IMR-90 (cell line): ENCODE results near the gene PRAME. TPM values are rescaled to one million over a fixed set of nuclear protein-coding genes. Genes with fewer than 3 reads are reported as not detected.

Experiments
- ATAC-seq: fragments of 200-7000 bp; cut with Tn5 transposase; 2 replicates; pipeline ENCODE4 v1.9.1; 2020; ENCODE audit warnings: low read depth, mild to moderate bottlenecking, moderate library complexity
- BruUV-seq: library from RNA; stranded (reverse); fragments of 400-500 nt; replicated peaks from 2 replicates; lab custom pipeline; 2021; lab: Mats Ljungman, UMichigan
- CTCF ChIA-PET: fragments of 300-600 bp; formaldehyde crosslinking; extraction: SDS; loops from one replicate; lab custom pipeline; 2021; ENCODE audit warnings: antibody characterized with exemption; lab: Yijun Ruan, JAX
- POLR2A ChIA-PET: fragments of 300-600 bp; sonication (Branson Sonifier 250); formaldehyde crosslinking; loops from one replicate; lab custom pipeline; 2022; ENCODE audit warnings: antibody characterized with exemption; ENCODE audit not compliant: unreplicated experiment; lab: Charles Lee
- DNase-seq: peaks from one replicate; pipeline ENCODE4 v3.0.0; 2013
- H2AFZ ChIP-seq: replicated peaks from 2 replicates; pipeline ENCODE3; 2013; ENCODE audit warnings: low read length, mild to moderate bottlenecking; ENCODE audit not compliant: poor library complexity
- H2AK5ac ChIP-seq: 2 replicates; pipeline ENCODE4 v1.6.1; 2013; ENCODE audit warnings: low read depth, low read length, inconsistent platforms
- H2AK9ac ChIP-seq: replicated peaks from 2 replicates; pipeline ENCODE3; 2013; ENCODE audit warnings: mild to moderate bottlenecking, low read depth, low read length, moderate library complexity; ENCODE audit not compliant: poor library complexity
- H2BK120ac ChIP-seq: 2 replicates; pipeline ENCODE4 v1.6.1; 2013; ENCODE audit warnings: low read depth, low read length, inconsistent platforms
- H2BK15ac ChIP-seq: 3 replicates; pipeline ENCODE4 v1.6.1; 2013; ENCODE audit warnings: low read depth, low read length, inconsistent platforms
- H2BK20ac ChIP-seq: 2 replicates; pipeline ENCODE4 v1.6.1; 2013; ENCODE audit warnings: low read depth, mild to moderate bottlenecking, inconsistent platforms, low read length, moderate library complexity
- H2BK5ac ChIP-seq: 2 replicates; pipeline ENCODE4 v1.6.1; 2013; ENCODE audit warnings: mild to moderate bottlenecking, low read depth, low read length, inconsistent platforms; ENCODE audit not compliant: poor library complexity, severe bottlenecking
- H3K14ac ChIP-seq: replicated peaks from 2 replicates; pipeline ENCODE4 v1.6.1; 2013; ENCODE audit warnings: low read depth, low read length, inconsistent platforms
- H3K18ac ChIP-seq: 2 replicates; pipeline ENCODE4 v1.6.1; 2013; ENCODE audit warnings: low read depth, low read length, control low read depth
- H3K23ac ChIP-seq: 2 replicates; pipeline ENCODE4 v1.6.1; 2013; ENCODE audit warnings: low read depth, low read length, inconsistent platforms
- H3K27ac ChIP-seq: 2 replicates; pipeline ENCODE4 v1.5.1; 2013; ENCODE audit warnings: mild to moderate bottlenecking, control low read depth, low read length; ENCODE audit not compliant: insufficient read depth
- H3K27me3 ChIP-seq: 2 replicates; pipeline ENCODE4 v1.6.1; 2013; ENCODE audit warnings: low read length; ENCODE audit not compliant: control insufficient read depth, insufficient read depth
- H3K36me3 ChIP-seq: 2 replicates; pipeline ENCODE4 v1.6.1; 2013; ENCODE audit warnings: low read length, mixed read lengths; ENCODE audit not compliant: control insufficient read depth, insufficient read depth
- H3K4ac ChIP-seq: 2 replicates; pipeline ENCODE4 v1.6.1; 2013; ENCODE audit warnings: low read depth, low read length, inconsistent platforms
- H3K4me1 ChIP-seq: 2 replicates; pipeline ENCODE4 v1.6.1; 2013; ENCODE audit warnings: low read length, mixed read lengths; ENCODE audit not compliant: control insufficient read depth, insufficient read depth
- H3K4me2 ChIP-seq: 2 replicates; pipeline ENCODE4 v1.6.1; 2013; ENCODE audit warnings: low read depth, mild to moderate bottlenecking, control low read depth, low read length, moderate library complexity
- H3K4me3 ChIP-seq: 2 replicates; pipeline ENCODE4 v1.5.1; 2013; ENCODE audit warnings: low read depth, mild to moderate bottlenecking, control low read depth, low read length, moderate library complexity; ENCODE audit not compliant: insufficient read depth
- H3K56ac ChIP-seq: 2 replicates; pipeline ENCODE4 v1.6.1; 2013; ENCODE audit warnings: low read length, inconsistent platforms; ENCODE audit not compliant: insufficient read depth; ENCODE audit errors: extremely low read depth
- H3K79me1 ChIP-seq, 2 experiments: 2 replicates each; pipeline ENCODE4 v1.6.1; 2013; ENCODE audit warnings: low read length in 2 of 2, inconsistent platforms in 1 of 2, low read depth in 1 of 2
- H3K9ac ChIP-seq: 2 replicates; pipeline ENCODE4 v1.6.1; 2013; ENCODE audit warnings: low read depth, low read length, control low read depth
- H3K9me1 ChIP-seq: 2 replicates; pipeline ENCODE4 v1.6.1; 2013; ENCODE audit warnings: low read length, inconsistent platforms; ENCODE audit not compliant: insufficient read depth
- H3K9me3 ChIP-seq: 2 replicates; pipeline ENCODE4 v1.6.1; 2013; ENCODE audit warnings: low read length; ENCODE audit not compliant: control insufficient read depth, insufficient read depth
- H4K20me1 ChIP-seq: 2 replicates; pipeline ENCODE4 v1.6.1; 2013; ENCODE audit warnings: low read length, inconsistent platforms; ENCODE audit not compliant: insufficient read depth
- H4K5ac ChIP-seq: 2 replicates; pipeline ENCODE4 v1.6.1; 2013; ENCODE audit warnings: mild to moderate bottlenecking, low read depth, low read length, control low read depth
- H4K8ac ChIP-seq, 2 experiments: 2 replicates each; pipeline ENCODE4 v1.6.1; 2013; ENCODE audit warnings: low read depth in 2 of 2, low read length in 2 of 2, control low read depth in 1 of 2, inconsistent platforms in 1 of 2
- H4K91ac ChIP-seq: 2 replicates; pipeline ENCODE4 v1.6.1; 2013; ENCODE audit warnings: low read depth, low read length, inconsistent platforms; ENCODE audit not compliant: insufficient read depth
- CEBPB ChIP-seq: IDR thresholded peaks from 2 replicates; pipeline ENCODE4 v1.6.1; 2012; ENCODE audit warnings: low read depth, low read length, improper control_type of control experiment
- FOS ChIP-seq: fragments of 150-350 bp; IDR thresholded peaks from 2 replicates; pipeline ENCODE4 v1.6.1; 2016; ENCODE audit warnings: low read depth, low read length
- RCOR1 ChIP-seq: IDR thresholded peaks from 2 replicates; pipeline ENCODE4 v1.6.1; 2012; ENCODE audit warnings: mild to moderate bottlenecking, low read length, improper control_type of control experiment; ENCODE audit not compliant: insufficient replicate concordance
- WGBS, 2 experiments: methylation state at CpG; one replicate each; pipeline versions ENCODE4 v1.1.5 to v1.1.7; 2013; ENCODE audit warnings: missing lambda C conversion rate in 2 of 2; ENCODE audit not compliant: insufficient read length in 1 of 2; ENCODE audit errors: extremely low coverage in 2 of 2; 5-methylcytosine and 5-hydroxymethylcytosine counted together
- dilution Hi-C: fragments of 300-500 bp; cut with HindIII; formaldehyde crosslinking; loops from one replicate; pipeline ENCODE4 v1.14.3; 2018; ENCODE audit warnings: low sequenced_read_pairs; ENCODE audit not compliant: unreplicated experiment
- in situ Hi-C: fragments of 300-500 bp; cut with MboI; formaldehyde crosslinking; loops from 3 replicates; pipeline ENCODE4 v1.14.3; 2019; ENCODE audit warnings: low sequenced_read_pairs, inconsistent platforms, mixed read lengths
- intact Hi-C: fragments of 100-400 bp; cut with micrococcal nuclease; formaldehyde crosslinking; loops from 2 replicates; pipeline ENCODE4 v1.10.0; 2022
- polyA plus RNA-seq, 3 experiments: library from polyadenylated mRNA; depleted of rRNA; stranded (reverse); fragments of >200 nt; gene quantifications; 2 replicates each; pipeline ENCODE4 v1.2.3, GENCODE V29; 2012; ENCODE audit warnings: low replicate concordance in 1 of 3
- total RNA-seq: library from RNA; depleted of rRNA; stranded (reverse); fragments of >200 nt; gene quantifications from 2 replicates; pipeline ENCODE4 v1.2.3, GENCODE V29; 2012
- TF ChIP-seq, protein P1 (sequence below): conservative IDR thresholded peaks from 2 replicates; pipeline ENCODE4 v1.5.1; 2012; ENCODE audit warnings: mild to moderate bottlenecking, low read depth, low read length, improper control_type of control experiment
- TF ChIP-seq, protein P2 (sequence below): fragments of 150-350 bp; IDR thresholded peaks from 2 replicates; pipeline ENCODE4 v1.6.1; 2016; ENCODE audit warnings: low read depth, mild to moderate bottlenecking, low read length, moderate library complexity, borderline replicate concordance

The PRAME gene
- total and polyA plus RNA-seq, 2 of the 4 experiments (the other 2 are of a cell fraction), result not detected

DNA sequence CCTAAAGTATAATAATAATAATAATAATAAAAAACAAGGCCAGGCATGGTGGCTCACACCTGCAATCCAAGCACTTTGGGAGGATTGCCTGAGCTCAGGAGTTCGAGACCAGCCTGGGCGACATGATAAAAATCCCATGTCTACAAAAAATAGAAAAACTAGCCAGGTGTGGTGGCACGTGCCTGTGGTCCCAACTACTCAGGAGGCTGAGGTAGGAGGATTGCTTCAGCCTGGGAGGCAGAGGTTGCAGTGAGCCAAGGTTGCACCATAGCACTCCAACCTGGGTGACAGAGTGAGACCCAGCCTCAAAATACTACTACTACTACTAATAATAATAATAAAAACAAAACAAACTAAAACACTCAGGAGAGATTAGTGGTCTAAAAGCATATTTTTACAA is 23.4 kb downstream of the PRAME start:
- Histone ChIP-seq H3K4me3 (no peak overlapping the region), H2AK5ac (no peak overlapping the region), H2BK20ac (no peak overlapping the region), H3K79me1 (no peaks in the 10 kb centered on the region), H3K27ac (no peak overlapping the region), H3K4me2 (no peak overlapping the region), H3K9ac (no peak overlapping the region), H4K91ac (no peak overlapping the region), H3K27me3 (no peaks in the 10 kb centered on the region), H3K23ac (no peak overlapping the region), H3K9me3 (no peaks in the 10 kb centered on the region), H3K36me3 (no peaks in the 10 kb centered on the region), H2BK15ac (no peak overlapping the region), H4K20me1 (no peaks in the 10 kb centered on the region), H3K4me1 (no peaks in the 10 kb centered on the region), H4K8ac (no peak overlapping the region), H3K56ac (no peak overlapping the region), H3K9me1 (no peaks in the 10 kb centered on the region), H3K14ac (no peak overlapping the region), H3K18ac (no peak overlapping the region), H2BK120ac (no peak overlapping the region), H2BK5ac (no peak overlapping the region), H4K5ac (no peak overlapping the region), H3K4ac (no peak overlapping the region), H2AK9ac (no peak overlapping the region), H2AFZ (no peak overlapping the region)
- no CpG with 5 or more reads among the region's 3 CpGs for WGBS, 2 experiments
- DNase-seq (no peak), ATAC-seq (no peak)
- CTCF ChIA-PET, result no interaction called here
- TF ChIP-seq CEBPB (no peak), FOS (no peak), RCOR1 (no peak)
- TF ChIP-seq, protein P1, sequence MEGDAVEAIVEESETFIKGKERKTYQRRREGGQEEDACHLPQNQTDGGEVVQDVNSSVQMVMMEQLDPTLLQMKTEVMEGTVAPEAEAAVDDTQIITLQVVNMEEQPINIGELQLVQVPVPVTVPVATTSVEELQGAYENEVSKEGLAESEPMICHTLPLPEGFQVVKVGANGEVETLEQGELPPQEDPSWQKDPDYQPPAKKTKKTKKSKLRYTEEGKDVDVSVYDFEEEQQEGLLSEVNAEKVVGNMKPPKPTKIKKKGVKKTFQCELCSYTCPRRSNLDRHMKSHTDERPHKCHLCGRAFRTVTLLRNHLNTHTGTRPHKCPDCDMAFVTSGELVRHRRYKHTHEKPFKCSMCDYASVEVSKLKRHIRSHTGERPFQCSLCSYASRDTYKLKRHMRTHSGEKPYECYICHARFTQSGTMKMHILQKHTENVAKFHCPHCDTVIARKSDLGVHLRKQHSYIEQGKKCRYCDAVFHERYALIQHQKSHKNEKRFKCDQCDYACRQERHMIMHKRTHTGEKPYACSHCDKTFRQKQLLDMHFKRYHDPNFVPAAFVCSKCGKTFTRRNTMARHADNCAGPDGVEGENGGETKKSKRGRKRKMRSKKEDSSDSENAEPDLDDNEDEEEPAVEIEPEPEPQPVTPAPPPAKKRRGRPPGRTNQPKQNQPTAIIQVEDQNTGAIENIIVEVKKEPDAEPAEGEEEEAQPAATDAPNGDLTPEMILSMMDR, result no peak
- TF ChIP-seq, protein P2, sequence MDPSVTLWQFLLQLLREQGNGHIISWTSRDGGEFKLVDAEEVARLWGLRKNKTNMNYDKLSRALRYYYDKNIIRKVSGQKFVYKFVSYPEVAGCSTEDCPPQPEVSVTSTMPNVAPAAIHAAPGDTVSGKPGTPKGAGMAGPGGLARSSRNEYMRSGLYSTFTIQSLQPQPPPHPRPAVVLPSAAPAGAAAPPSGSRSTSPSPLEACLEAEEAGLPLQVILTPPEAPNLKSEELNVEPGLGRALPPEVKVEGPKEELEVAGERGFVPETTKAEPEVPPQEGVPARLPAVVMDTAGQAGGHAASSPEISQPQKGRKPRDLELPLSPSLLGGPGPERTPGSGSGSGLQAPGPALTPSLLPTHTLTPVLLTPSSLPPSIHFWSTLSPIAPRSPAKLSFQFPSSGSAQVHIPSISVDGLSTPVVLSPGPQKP, result no peak
- dilution Hi-C loops, result no loop called here
- intact Hi-C loops, result no loop called here
- POLR2A ChIA-PET, result no interaction called here
- in situ Hi-C loops, result no loop called here
- BruUV-seq, result no TSS peak
